Measurements from ENCODE around the gene SPATA9.

The SPATA9 gene

DNA sequence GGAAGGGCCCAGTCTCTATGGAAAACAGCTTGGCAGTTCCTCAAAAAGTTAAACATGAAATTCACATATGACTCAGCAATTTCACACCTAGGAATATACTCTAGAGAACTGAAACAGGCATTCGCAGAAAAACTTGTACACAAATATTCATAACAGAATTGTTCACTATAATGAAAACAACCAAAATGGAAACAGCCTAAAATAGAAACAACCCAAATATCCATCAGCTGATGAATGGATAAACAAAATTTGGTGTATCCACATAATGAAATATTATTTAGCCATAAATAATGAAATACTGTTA is 67.7 kb downstream of the SPATA9 start:
- DNase-seq = no peak

DNA sequence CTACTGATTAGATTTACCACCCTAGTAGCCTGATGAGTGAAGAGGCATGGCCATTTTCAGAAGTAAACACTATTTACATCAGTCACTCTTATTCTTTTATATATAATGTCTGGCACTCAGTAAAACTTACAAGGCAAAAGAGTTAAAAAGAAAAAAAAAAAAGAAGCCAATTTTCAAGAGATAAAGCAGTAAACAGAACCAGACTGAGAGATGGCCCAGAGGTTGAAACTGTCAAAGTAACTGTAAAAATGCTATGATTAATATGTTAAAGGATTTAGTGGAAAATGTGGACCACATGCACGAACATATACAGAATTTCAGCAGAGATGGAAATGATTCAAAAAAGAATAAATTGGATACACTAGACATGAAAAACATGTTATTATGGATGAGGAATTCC is 69.3 kb downstream of the SPATA9 start:
- no peak for DNase-seq

DNA sequence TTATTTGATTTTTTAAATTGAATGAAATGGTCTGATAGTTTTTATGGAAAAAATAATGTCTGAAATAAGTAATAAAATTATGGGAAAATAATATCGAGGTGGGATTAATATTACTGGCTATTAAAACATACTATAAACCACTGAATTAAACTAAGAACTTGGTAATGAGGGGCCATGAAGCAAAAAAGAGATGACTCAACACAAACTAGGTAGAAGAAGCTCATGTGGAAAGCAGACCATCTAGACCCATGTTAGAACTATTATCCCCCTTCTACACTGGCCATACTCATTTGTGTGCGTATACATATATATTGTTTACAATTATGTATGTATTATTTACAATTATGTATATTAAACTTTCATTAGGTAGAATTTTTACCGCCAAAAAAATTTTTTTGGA is 71.4 kb downstream of the SPATA9 start:
- DNase-seq = no peak

DNA sequence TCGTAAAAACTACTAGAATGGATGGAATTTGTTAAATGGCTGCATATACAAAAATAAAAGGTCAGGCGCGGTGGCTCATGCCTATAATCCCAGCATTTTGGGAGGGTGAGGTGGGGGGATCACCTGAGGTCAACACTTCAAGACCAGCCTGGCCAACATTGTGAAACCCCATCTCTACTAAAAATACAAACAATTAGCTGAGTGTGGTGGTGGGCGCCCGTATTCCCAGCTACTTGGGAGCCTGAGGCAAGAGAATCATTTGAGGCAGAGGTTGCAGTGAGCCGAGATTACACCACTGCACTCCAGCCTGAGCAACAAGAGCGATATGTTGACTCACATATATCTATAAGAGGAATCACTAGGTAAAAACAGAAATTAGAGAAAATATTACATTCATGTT is 72.2 kb downstream of the SPATA9 start:
- DNase-seq = no peak

DNA sequence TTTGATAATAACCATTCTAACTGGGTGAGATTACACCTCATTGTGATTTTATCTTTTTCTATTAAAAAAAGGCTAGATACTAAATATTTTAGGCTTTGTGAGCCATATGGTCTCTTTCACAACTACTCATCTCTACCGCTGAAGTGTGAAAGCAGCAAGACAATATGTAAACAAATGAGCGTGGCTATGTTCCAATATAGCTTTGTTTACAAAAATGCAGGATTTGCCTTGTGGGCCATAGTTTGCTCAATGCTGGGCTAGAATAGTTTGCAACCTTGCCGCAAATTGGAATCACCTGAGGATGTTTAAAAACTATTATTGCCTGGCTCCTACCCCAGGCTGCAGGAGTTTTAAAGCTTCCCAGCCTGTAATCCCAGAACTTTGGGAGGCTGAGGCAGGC is 73.1 kb downstream of the SPATA9 start:
- no peak for DNase-seq

Data from CD4-positive, alpha-beta T cell treated with Interleukin-4 for 4 hours (primary cell).